ENCODE measurements around the gene ITGA7. TPM values are rescaled to one million over a fixed set of nuclear protein-coding genes. Genes with fewer than 3 reads are reported as not detected.

ITGA7 gene
- total and polyA plus RNA-seq, 2 of the 8 experiments (the other 6 are each of a cell fraction or from before 2014, with no cell fraction given), result 57.6 to 86.1 TPM

GRCh38 chr12:55703288-55703687 is 4.4 kb downstream of the ITGA7 start (continued):
- no peak for TF ChIP-seq RBBP5 (IDR thresholded peaks at IDR 0.05; ENCODE audit: borderline replicate concordance, low read depth, low read length)
